Lung (tissue), 12 donors: Measurements from ENCODE around the gene RPL38. TPM values are rescaled to one million over a fixed set of nuclear protein-coding genes. Genes with fewer than 3 reads are reported as not detected.
A peak's percentile ranks its signal among the peaks of the same experiment; 100 is the strongest.

Experiments
- ATAC-seq: fragments of 200-7000 bp; cut with Tn5 transposase; one replicate; pipeline ENCODE4 v1.9.1; 2020; ENCODE audit warnings: moderate number of reproducible peaks; ENCODE audit not compliant: insufficient read depth, low FRiP score
- DNase-seq, 3 donors: peaks; one replicate each; pipeline ENCODE4 v3.0.0-alpha.2; 2013 to 2017
- H3K27ac ChIP-seq, 2 donors: one replicate each; pipeline ENCODE4 v1.5.1; 2013; ENCODE audit warnings: mild to moderate bottlenecking in 2 of 2, moderate library complexity in 2 of 2, control low read depth in 1 of 2, inconsistent platforms in 1 of 2, low read depth in 1 of 2, low read length in 1 of 2
- H3K27me3 ChIP-seq, 3 donors: one replicate each; pipeline ENCODE4 v1.5.1; 2013; ENCODE audit warnings: low read length in 2 of 3; ENCODE audit not compliant: control insufficient read depth in 3 of 3, insufficient read depth in 3 of 3
- H3K36me3 ChIP-seq, 4 donors: one replicate each; pipeline ENCODE4 v1.5.1; 2013; ENCODE audit warnings: low read length in 4 of 4, mild to moderate bottlenecking in 1 of 4, moderate library complexity in 1 of 4; ENCODE audit not compliant: control insufficient read depth in 4 of 4, insufficient read depth in 4 of 4
- H3K4me1 ChIP-seq, 5 donors: one replicate each; pipeline ENCODE4 v1.5.1; 2013; ENCODE audit warnings: low read length in 5 of 5, mild to moderate bottlenecking in 2 of 5, moderate library complexity in 1 of 5; ENCODE audit not compliant: control insufficient read depth in 5 of 5, insufficient read depth in 5 of 5
- H3K4me3 ChIP-seq: one replicate; pipeline ENCODE4 v1.5.1; 2013; ENCODE audit warnings: mild to moderate bottlenecking, control low read depth, moderate library complexity
- H3K9ac ChIP-seq, 2 donors: one replicate each; pipeline ENCODE4 v1.5.1; 2013; ENCODE audit warnings: low read length in 2 of 2, control low read depth in 1 of 2; ENCODE audit not compliant: insufficient read depth in 1 of 2
- H3K9me3 ChIP-seq, 4 donors: one replicate each; pipeline ENCODE4 v1.5.1; 2013; ENCODE audit warnings: low read length in 3 of 4, mild to moderate bottlenecking in 1 of 4, moderate library complexity in 1 of 4; ENCODE audit not compliant: control insufficient read depth in 4 of 4, insufficient read depth in 3 of 4
- CTCF ChIP-seq: IDR thresholded peaks from 2 replicates; pipeline ENCODE4 v1.5.1; 2012; ENCODE audit warnings: mild to moderate bottlenecking; ENCODE audit errors: control extremely low read depth, extremely low read depth
- WGBS, 2 donors: extraction: QIAGEN DNeasy Blood & Tissue Kit; methylation state at CpG; one replicate each; pipeline ENCODE4 v1.1.7; 2013; 5-methylcytosine and 5-hydroxymethylcytosine counted together
- polyA plus RNA-seq, 2 donors: library from polyadenylated mRNA; stranded (reverse); fragments of 200-250 nt; gene quantifications; one replicate each; pipeline ENCODE4 v1.2.1, GENCODE V29; 2013
- total RNA-seq, 2 donors: library from RNA; depleted of rRNA in 1 of 2; stranded (reverse); fragments of >200 nt in 1 of 2; gene quantifications; one replicate each; pipeline ENCODE4 v1.2.1, GENCODE V29; 2014 to 2021
- donor health status: control.
- donor health status: control.
- donor health status: Bipolar disorder and iron deficiency.
- donor health status: healthy.
- donor health status: DM: yes; HTN: yes; CAD: no.

The RPL38 gene
- total and polyA plus RNA-seq, 4 donors = 686 to 2,752 (median 1,090) TPM

- H3K9me3 ChIP-seq = no peaks in the 10 kb centered on the region
- DNase-seq = peak; percentile 54 to 69 (median 57)
- no peak overlapping the region for H3K9ac ChIP-seq
- no peak overlapping the region for H3K4me3 ChIP-seq
- WGBS, 2 donors = 24 to 26% methylated on average over 35 of the region's 35 CpGs
- H3K36me3 ChIP-seq = peaks cover 0 to 9% (median 0%) of the 10 kb centered on the region in 4 donors
- TF ChIP-seq CTCF = peak; percentile 80
- peaks cover 4 to 27% (median 11%) of the 10 kb centered on the region in 3 donors for H3K27me3 ChIP-seq
- ATAC-seq = no peak
- no peak overlapping the region for H3K27ac ChIP-seq
- peaks cover 0 to 8% (median 2%) of the 10 kb centered on the region in 5 donors for H3K4me1 ChIP-seq
These were observed 4.0 kb upstream of the RPL38 start for GRCh38 chr17:74199306-74200092.

GRCh38 chr17:74200112-74200511 lies 3.4 kb upstream of the RPL38 start:
- no peak for ATAC-seq

GRCh38 chr17:74201250-74201649 lies 2.2 kb upstream of the RPL38 start:
- no peaks in the 10 kb centered on the region for H3K9me3 ChIP-seq
- ATAC-seq (no peak), DNase-seq (peak; percentile 72 to 81 (median 78))
- H3K4me3 ChIP-seq = no peak overlapping the region
- no peak for TF ChIP-seq CTCF
- H3K27me3 ChIP-seq = peaks cover 4 to 13% (median 11%) of the 10 kb centered on the region in 3 donors
- WGBS, 2 donors = 44 to 59% methylated on average over 8 of the region's 8 CpGs
- no peak overlapping the region for H3K27ac ChIP-seq
- no peak overlapping the region for H3K9ac ChIP-seq
- peaks cover 3 to 17% (median 8%) of the 10 kb centered on the region in 5 donors for H3K4me1 ChIP-seq
- H3K36me3 ChIP-seq = peaks cover 0 to 15% (median 9%) of the 10 kb centered on the region in 4 donors

More at GRCh38 chr17:74200112-74200511, 3.4 kb upstream of the RPL38 start:
- Histone ChIP-seq H3K9ac (no peak overlapping the region), H3K4me1 (peaks cover 3 to 14% (median 5%) of the 10 kb centered on the region in 5 donors), H3K27ac (no peak overlapping the region), H3K4me3 (no peak overlapping the region), H3K36me3 (peaks cover 0 to 11% (median 2%) of the 10 kb centered on the region in 4 donors), H3K27me3 (peaks cover 4 to 21% (median 11%) of the 10 kb centered on the region in 3 donors), H3K9me3 (no peaks in the 10 kb centered on the region)
- no peak for DNase-seq
- no peak for TF ChIP-seq CTCF
- WGBS, 2 donors = 68 to 71% methylated on average over 10 of the region's 10 CpGs
